Vagina (tissue), 2 donors: ENCODE data around the gene NEDD4L. TPM values are rescaled to one million over a fixed set of nuclear protein-coding genes. Genes with fewer than 3 reads are reported as not detected.

Source experiments
- DNase-seq, 2 donors: peaks; one replicate each; pipeline ENCODE4 v3.0.0-alpha.2; 2017; ENCODE audit errors: extremely low spot score in 2 of 2
- H3K27ac ChIP-seq: fragments of 200-600 bp; sonication (generic); one replicate; pipeline ENCODE4 v1.5.1; 2019
- H3K27me3 ChIP-seq: fragments of 200-600 bp; sonication (generic); one replicate; pipeline ENCODE4 v1.5.1; 2019
- H3K36me3 ChIP-seq, 2 donors: fragments of 200-600 bp; sonication (generic); one replicate each; pipeline ENCODE4 v1.5.1; 2017 to 2019
- H3K4me1 ChIP-seq: fragments of 200-600 bp; sonication (generic); one replicate; pipeline ENCODE4 v1.5.1; 2019
- H3K4me3 ChIP-seq, 2 donors: fragments of 200-600 bp; sonication (generic); 1 replicate in 1 of 2; 2 replicates in 1 of 2; pipeline ENCODE4 v1.5.1; 2016 to 2019
- H3K9me3 ChIP-seq: fragments of 200-600 bp; sonication (generic); one replicate; pipeline ENCODE4 v1.5.1; 2019
- CTCF ChIP-seq, 3 experiments: fragments of 450-650 bp in 2 of 3; fragments of 200-600 bp in 1 of 3; sonication (generic) in 1 of 3; IDR thresholded peaks; one replicate each; pipeline ENCODE4 v1.5.1; 2017 to 2019; ENCODE audit warnings: antibody characterized with exemption in 3 of 3, mild to moderate bottlenecking in 2 of 3, moderate library complexity in 2 of 3
- POLR2A ChIP-seq, 2 donors: fragments of 450-650 bp; IDR thresholded peaks; one replicate each; pipeline ENCODE4 v1.6.1; 2017; ENCODE audit warnings: antibody characterized with exemption in 2 of 2, mild to moderate bottlenecking in 2 of 2, moderate library complexity in 2 of 2
- POLR2AphosphoS5 ChIP-seq, 2 donors: sonication (generic); formaldehyde crosslinking; IDR thresholded peaks; one replicate each; pipeline ENCODE4 v1.9.0; 2017; ENCODE audit warnings: antibody characterized with exemption in 2 of 2, mild to moderate bottlenecking in 2 of 2, low read depth in 1 of 2; ENCODE audit not compliant: insufficient read depth in 1 of 2
- intact Hi-C: fragments of 100-400 bp; cut with DNase I; formaldehyde crosslinking; loops from one replicate; pipeline ENCODE4 v1.15.1; 2023
- total RNA-seq: library from RNA; depleted of rRNA; stranded (reverse); fragments of >200 nt; gene quantifications from one replicate; pipeline ENCODE4 v1.2.3, GENCODE V29; 2016

NEDD4L gene
- total RNA-seq, 1 donor from 2014 or later = 42.2 TPM

DNA sequence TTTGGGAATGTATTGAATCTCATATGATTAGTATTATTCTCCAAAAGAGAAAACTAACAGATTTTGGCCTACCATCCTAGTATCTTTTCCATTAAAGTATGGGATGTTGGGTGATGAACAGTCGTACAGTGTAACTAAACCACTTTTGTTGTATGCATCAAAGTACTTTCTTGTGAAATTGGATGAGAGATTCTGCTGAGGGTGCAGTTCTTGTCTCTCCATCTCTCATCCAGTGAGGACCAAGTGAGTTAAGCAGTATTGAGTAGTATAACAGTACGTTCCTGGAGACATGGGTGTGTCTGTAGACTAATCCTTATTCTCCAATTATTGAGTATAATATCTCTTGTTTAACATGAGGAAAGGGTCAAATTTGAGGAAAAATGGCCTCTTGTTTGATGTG, 209.3 kb downstream of the NEDD4L start:
- Histone ChIP-seq H3K4me1 (peaks cover under 1% of the 10 kb centered on the region), H3K27me3 (no peaks in the 10 kb centered on the region), H3K27ac (no peak overlapping the region), H3K4me3 (no peak overlapping the region), H3K9me3 (no peaks in the 10 kb centered on the region), H3K36me3 (no peaks in the 10 kb centered on the region)
- intact Hi-C loops = no loop called here
- no peak for TF ChIP-seq POLR2AphosphoS5 (IDR thresholded peaks at IDR 0.05; ENCODE audit: insufficient read depth in 1 of 2, low read depth in 1 of 2)
- DNase-seq = no peak

DNA sequence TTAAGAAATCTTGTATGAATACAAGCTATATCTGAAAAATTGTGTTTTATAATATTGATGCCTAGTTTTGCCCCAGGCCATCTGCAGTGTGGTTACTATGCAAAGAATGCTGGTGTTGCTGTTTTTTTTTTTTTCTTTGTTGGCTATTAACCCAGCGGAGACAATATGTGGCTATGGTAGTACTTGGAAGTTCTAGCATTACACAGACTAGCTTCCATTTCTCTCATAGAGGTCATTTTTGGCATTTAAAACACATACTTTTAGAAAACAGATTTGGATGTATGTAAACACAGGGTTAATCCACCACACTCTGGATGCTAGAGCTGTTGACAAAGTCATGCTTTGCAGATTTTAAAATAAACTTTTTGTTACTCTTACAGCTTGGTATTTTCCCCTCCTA, 209.8 kb downstream of the NEDD4L start:
- Histone ChIP-seq H3K36me3 (no peaks in the 10 kb centered on the region), H3K27ac (no peak overlapping the region), H3K9me3 (no peaks in the 10 kb centered on the region), H3K27me3 (no peaks in the 10 kb centered on the region), H3K4me3 (no peak overlapping the region), H3K4me1 (no peaks in the 10 kb centered on the region)
- TF ChIP-seq POLR2A (IDR thresholded peaks at IDR 0.05) (no peak), CTCF (IDR thresholded peaks at IDR 0.05) (no peak), POLR2AphosphoS5 (IDR thresholded peaks at IDR 0.05; ENCODE audit: insufficient read depth in 1 of 2, low read depth in 1 of 2) (no peak)
- intact Hi-C loops = no loop called here
- DNase-seq = no peak

DNA sequence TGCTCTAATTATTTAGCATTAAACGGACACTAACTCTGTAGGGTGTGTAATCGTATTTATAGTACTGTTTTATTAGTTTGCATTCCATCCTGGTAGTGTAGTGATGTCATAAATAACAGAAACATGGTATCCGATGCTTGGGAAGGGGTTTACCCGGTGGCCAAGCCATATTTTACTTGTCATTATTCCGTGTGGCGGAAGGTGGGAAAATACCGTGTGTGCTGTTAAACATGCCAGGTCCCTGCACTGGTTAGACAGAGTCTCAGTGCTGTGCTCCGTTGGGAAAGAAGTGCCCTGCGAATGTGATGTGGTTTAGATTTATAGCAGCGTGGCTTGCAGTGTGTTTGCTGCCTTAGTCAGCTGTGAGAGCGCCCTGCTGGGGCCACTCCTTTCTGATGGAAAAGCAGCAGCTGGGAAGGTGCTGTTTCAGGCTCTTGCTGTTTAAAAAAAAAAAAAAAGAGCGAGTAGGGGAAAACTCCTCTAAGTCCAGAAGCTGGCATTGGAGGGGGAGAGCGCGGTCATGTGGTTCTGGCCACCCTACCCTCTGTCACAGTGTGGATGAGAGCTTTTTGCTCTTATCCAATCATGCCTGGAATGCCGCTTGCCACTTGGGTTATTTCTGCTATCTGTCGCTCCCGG, 211.0 kb downstream of the NEDD4L start:
- intact Hi-C loops = no loop called here
- no peak for DNase-seq
- no peak overlapping the region for H3K27ac ChIP-seq

GRCh38 chr18:58255701-58256311, 211.8 kb downstream of the NEDD4L start:
- no peak overlapping the region for H3K27ac ChIP-seq

More for the DNA sequence above, 211.0 kb downstream of the NEDD4L start:
- Histone ChIP-seq H3K4me1 (no peaks in the 10 kb centered on the region), H3K9me3 (no peaks in the 10 kb centered on the region), H3K4me3 (no peak overlapping the region), H3K27me3 (no peaks in the 10 kb centered on the region), H3K36me3 (no peaks in the 10 kb centered on the region)
- TF ChIP-seq POLR2A (IDR thresholded peaks at IDR 0.05) (no peak), POLR2AphosphoS5 (IDR thresholded peaks at IDR 0.05; ENCODE audit: insufficient read depth in 1 of 2, low read depth in 1 of 2) (no peak), CTCF (IDR thresholded peaks at IDR 0.05) (no peak)

DNA sequence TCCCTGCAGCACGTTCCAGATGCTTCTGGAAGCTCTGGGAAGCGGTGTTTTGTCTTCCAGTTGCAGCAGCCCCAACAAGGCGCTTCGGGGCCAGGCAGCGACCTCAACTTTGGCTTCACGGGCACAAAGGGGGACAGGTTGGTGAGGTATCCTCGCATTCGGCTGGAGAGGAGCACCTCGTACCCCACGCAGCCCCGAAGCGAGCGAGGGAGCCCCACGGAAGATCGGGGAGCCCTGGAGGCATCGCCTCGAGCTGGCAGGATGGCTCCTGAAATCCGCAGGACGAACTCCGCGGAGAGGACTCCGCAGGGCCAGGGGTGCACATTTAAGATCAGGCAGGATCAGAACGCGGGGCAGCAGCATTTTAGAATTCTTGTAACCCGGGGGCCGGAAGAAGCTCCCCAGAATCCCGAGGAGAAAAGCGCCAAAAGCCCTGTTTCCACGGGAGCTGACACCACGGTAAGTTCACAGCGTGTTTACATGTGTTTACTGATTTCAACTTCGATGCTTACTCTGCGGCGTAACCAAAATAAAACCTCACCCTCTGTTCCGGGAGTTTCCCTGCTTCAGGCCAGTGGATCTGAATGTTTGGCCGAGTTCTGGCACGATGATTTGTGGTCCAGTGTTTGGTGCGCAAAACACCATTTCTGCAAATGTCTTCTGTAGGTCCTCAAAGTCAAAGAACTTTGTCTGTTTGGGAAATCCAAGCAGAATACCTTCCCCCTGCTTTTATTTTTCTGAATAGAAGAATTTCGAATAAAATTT, 212.5 kb downstream of the NEDD4L start:
- H3K27me3 ChIP-seq = no peaks in the 10 kb centered on the region
- intact Hi-C loops = no loop called here
- H3K27ac ChIP-seq = no peak overlapping the region
- no peak for DNase-seq
- no peaks in the 10 kb centered on the region for H3K9me3 ChIP-seq
- TF ChIP-seq POLR2AphosphoS5 (IDR thresholded peaks at IDR 0.05; ENCODE audit: insufficient read depth in 1 of 2, low read depth in 1 of 2) (no peak), CTCF (IDR thresholded peaks at IDR 0.05) (no peak), POLR2A (IDR thresholded peaks at IDR 0.05) (no peak)
- H3K4me1 ChIP-seq = no peaks in the 10 kb centered on the region
- no peaks in the 10 kb centered on the region for H3K36me3 ChIP-seq
- no peak overlapping the region for H3K4me3 ChIP-seq

More at GRCh38 chr18:58255701-58256311, 211.8 kb downstream of the NEDD4L start:
- no peaks in the 10 kb centered on the region for H3K36me3 ChIP-seq
- no peaks in the 10 kb centered on the region for H3K27me3 ChIP-seq
- H3K4me1 ChIP-seq = no peaks in the 10 kb centered on the region
- no peaks in the 10 kb centered on the region for H3K9me3 ChIP-seq
- intact Hi-C loops = no loop called here
- DNase-seq = no peak
- TF ChIP-seq POLR2AphosphoS5 (IDR thresholded peaks at IDR 0.05; ENCODE audit: insufficient read depth in 1 of 2, low read depth in 1 of 2) (no peak), POLR2A (IDR thresholded peaks at IDR 0.05) (no peak)
- no peak overlapping the region for H3K4me3 ChIP-seq
